Breast epithelium (tissue), 4 donors: Measurements from ENCODE around the gene SCAI. TPM values are rescaled to one million over a fixed set of nuclear protein-coding genes. Genes with fewer than 3 reads are reported as not detected.

Experiments
- DNase-seq, 2 donors: peaks; one replicate each; pipeline ENCODE4 v3.0.0-alpha.2; 2019; ENCODE audit warnings: low spot score in 2 of 2
- H3K27ac ChIP-seq, 2 donors: fragments of 200-600 bp; sonication (generic) in 1 of 2; one replicate each; pipeline ENCODE4 v1.5.1; 2016 to 2019; ENCODE audit warnings: mild to moderate bottlenecking in 1 of 2
- H3K27me3 ChIP-seq, 2 donors: fragments of 200-600 bp; sonication (generic) in 1 of 2; one replicate each; pipeline versions ENCODE4 v1.5.1 to v1.6.0; 2017 to 2019; ENCODE audit warnings: control low read depth in 1 of 2, mild to moderate bottlenecking in 1 of 2
- H3K36me3 ChIP-seq: fragments of 200-600 bp; one replicate; pipeline ENCODE4 v1.5.1; 2019
- H3K4me1 ChIP-seq, 2 donors: fragments of 200-600 bp; sonication (generic); one replicate each; pipeline ENCODE4 v1.5.1; 2016 to 2019; ENCODE audit warnings: control low read depth in 1 of 2
- H3K4me3 ChIP-seq, 3 donors: fragments of 200-600 bp; sonication (generic); 1 replicate in 2 of 3; 2 replicates in 1 of 3; pipeline ENCODE4 v1.5.1; 2016 to 2019; ENCODE audit warnings: mild to moderate bottlenecking in 3 of 3, moderate library complexity in 2 of 3
- H3K9me3 ChIP-seq, 2 donors: fragments of 200-600 bp; sonication (generic) in 1 of 2; one replicate each; pipeline ENCODE4 v1.5.1; 2016 to 2019; ENCODE audit warnings: control low read depth in 1 of 2
- POLR2A ChIP-seq: fragments of 450-650 bp; IDR thresholded peaks from one replicate; pipeline ENCODE4 v1.6.1; 2016; ENCODE audit warnings: antibody characterized with exemption, mild to moderate bottlenecking, moderate library complexity
- POLR2AphosphoS5 ChIP-seq, 3 donors: sonication (generic); formaldehyde crosslinking; IDR thresholded peaks; one replicate each; pipeline ENCODE4 v1.6.1; 2017; ENCODE audit warnings: antibody characterized with exemption in 3 of 3
- intact Hi-C: fragments of 100-400 bp; cut with DNase I; formaldehyde crosslinking; loops from one replicate; pipeline ENCODE4 v1.15.1; 2023; ENCODE audit warnings: low total_unique reads
- total RNA-seq, 3 donors: library from RNA; depleted of rRNA; stranded (reverse); fragments of >200 nt; gene quantifications; one replicate each; pipeline ENCODE4 v1.1.0, GENCODE V29; 2016
- TF ChIP-seq, protein P1 (sequence below), 3 donors: fragments of 450-650 bp; IDR thresholded peaks; one replicate each; pipeline ENCODE4 v1.5.1; 2016 to 2017; ENCODE audit warnings: antibody characterized with exemption in 3 of 3, mild to moderate bottlenecking in 3 of 3, moderate library complexity in 3 of 3

SCAI gene
- total RNA-seq, 3 donors from 2014 or later, result 9.3 to 12.9 (median 11.5) TPM

DNA sequence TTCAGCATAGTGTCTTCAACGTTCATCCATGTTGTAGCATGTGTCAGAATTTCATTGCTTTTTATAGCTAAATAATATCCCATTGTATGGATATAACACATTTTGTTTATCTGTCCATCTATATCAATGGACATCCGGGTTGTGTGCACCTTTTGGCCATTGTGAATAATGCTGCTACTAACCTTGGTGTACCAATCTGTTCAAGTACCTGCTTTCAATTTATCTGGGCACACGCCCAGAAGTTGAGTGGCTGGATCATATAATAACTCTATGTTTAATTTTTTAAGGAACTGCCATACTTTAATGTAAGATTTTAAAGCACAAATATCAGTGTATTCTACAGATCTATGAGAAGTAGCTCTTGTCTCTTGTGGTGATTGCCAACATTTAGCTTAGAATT is 43.5 kb downstream of the SCAI start:
- H3K27me3 ChIP-seq, result no peaks in the 10 kb centered on the region
- no peak for DNase-seq
- H3K4me1 ChIP-seq, result no peaks in the 10 kb centered on the region
- H3K4me3 ChIP-seq, result no peak overlapping the region
- no peaks in the 10 kb centered on the region for H3K36me3 ChIP-seq
- intact Hi-C loops, result no loop called here
- H3K9me3 ChIP-seq, result no peaks in the 10 kb centered on the region
- no peak overlapping the region for H3K27ac ChIP-seq
- TF ChIP-seq, protein P1, sequence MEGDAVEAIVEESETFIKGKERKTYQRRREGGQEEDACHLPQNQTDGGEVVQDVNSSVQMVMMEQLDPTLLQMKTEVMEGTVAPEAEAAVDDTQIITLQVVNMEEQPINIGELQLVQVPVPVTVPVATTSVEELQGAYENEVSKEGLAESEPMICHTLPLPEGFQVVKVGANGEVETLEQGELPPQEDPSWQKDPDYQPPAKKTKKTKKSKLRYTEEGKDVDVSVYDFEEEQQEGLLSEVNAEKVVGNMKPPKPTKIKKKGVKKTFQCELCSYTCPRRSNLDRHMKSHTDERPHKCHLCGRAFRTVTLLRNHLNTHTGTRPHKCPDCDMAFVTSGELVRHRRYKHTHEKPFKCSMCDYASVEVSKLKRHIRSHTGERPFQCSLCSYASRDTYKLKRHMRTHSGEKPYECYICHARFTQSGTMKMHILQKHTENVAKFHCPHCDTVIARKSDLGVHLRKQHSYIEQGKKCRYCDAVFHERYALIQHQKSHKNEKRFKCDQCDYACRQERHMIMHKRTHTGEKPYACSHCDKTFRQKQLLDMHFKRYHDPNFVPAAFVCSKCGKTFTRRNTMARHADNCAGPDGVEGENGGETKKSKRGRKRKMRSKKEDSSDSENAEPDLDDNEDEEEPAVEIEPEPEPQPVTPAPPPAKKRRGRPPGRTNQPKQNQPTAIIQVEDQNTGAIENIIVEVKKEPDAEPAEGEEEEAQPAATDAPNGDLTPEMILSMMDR (IDR thresholded peaks at IDR 0.05), result no peak
- TF ChIP-seq POLR2A (no peak), POLR2AphosphoS5 (IDR thresholded peaks at IDR 0.05) (no peak)

DNA sequence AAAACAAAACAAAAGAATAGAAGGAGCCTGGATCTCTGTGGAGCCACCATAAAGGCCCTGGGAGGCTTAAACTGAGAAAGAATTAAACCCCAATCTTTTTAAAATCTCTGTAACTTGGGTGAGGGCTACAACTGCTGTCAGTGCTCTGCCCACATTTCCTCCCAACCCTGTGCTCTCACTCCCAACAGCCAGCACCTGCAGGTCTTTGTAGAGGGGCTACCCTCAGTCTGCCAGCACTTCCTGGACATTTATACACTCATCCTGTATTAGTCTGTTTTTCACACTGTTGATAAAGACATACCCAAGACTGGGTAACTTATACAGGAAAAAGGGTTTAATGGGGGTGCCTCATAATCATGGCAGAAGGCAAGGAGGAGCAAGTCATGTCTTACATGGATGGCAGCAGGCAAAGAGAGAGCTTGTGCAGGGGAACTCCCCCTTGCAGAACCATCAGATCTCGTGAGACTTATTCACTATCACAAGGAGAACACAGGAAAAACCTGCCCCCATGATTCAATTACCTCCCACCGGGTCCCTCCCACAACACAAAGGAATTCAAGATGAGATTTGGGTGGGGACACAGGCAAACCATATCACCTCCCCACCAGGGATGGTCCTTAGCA is 47.4 kb downstream of the SCAI start:
- no peak for DNase-seq
- Histone ChIP-seq H3K27ac (no peak overlapping the region), H3K27me3 (no peaks in the 10 kb centered on the region)

DNA sequence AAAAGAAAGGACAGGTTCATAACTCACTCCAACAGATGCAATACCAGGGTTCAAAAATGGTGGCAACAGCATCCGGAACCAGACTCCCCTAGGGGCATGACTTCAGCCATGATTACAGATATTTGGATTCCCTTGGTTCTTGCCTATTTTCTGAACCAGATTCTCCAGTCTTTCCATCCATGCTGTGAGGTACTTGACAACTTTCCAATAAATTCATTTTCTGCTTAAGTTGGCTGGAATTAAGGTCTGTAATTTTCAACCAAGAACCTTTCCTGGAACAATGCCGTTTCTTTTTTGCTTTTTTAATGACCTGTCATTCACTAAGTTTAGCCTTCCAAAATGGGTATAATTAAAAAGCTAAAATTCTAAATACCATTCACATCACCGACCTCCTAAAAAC is 52.2 kb downstream of the SCAI start:
- H3K4me3 ChIP-seq, result no peak overlapping the region
- TF ChIP-seq POLR2A, result no peak
- TF ChIP-seq, protein P1 (IDR thresholded peaks at IDR 0.05), result no peak
- intact Hi-C loops, result no loop called here
- no peaks in the 10 kb centered on the region for H3K4me1 ChIP-seq
- no peaks in the 10 kb centered on the region for H3K27me3 ChIP-seq
- no peaks in the 10 kb centered on the region for H3K36me3 ChIP-seq
- H3K27ac ChIP-seq, result no peak overlapping the region
- H3K9me3 ChIP-seq, result no peaks in the 10 kb centered on the region
- no peak for DNase-seq

More for the DNA sequence above, 47.4 kb downstream of the SCAI start:
- Histone ChIP-seq H3K36me3 (no peaks in the 10 kb centered on the region), H3K9me3 (no peaks in the 10 kb centered on the region), H3K4me3 (no peak overlapping the region), H3K4me1 (no peaks in the 10 kb centered on the region)
- TF ChIP-seq POLR2A (no peak), POLR2AphosphoS5 (IDR thresholded peaks at IDR 0.05) (no peak)
- TF ChIP-seq, protein P1 (IDR thresholded peaks at IDR 0.05), result no peak
- intact Hi-C loops, result no loop called here

DNA sequence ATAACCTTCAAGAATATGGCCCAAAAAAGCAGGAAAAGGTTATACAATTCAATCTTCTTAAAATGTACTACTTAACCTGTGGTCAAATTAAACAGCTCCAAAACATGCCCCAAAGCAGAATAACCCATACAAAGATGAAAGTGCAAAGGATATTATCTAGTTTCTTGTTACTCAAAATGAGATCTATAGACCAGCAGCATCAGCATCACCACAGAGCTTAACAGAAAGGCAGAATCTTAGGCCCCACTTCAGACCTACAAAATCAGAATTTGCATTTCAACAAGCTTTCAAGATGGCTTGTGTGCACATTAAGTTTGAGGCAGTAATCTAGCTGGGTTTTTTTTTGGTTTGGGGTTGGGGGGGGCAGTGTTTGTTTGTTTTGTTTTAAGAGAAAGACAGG is 54.0 kb downstream of the SCAI start:
- intact Hi-C loops, result no loop called here
- TF ChIP-seq, protein P1 (IDR thresholded peaks at IDR 0.05), result no peak
- TF ChIP-seq POLR2A (no peak), POLR2AphosphoS5 (IDR thresholded peaks at IDR 0.05) (no peak)
- Histone ChIP-seq H3K9me3 (no peaks in the 10 kb centered on the region), H3K4me1 (no peaks in the 10 kb centered on the region), H3K36me3 (no peaks in the 10 kb centered on the region), H3K4me3 (no peak overlapping the region), H3K27me3 (no peaks in the 10 kb centered on the region), H3K27ac (no peak overlapping the region)
- DNase-seq, result no peak

DNA sequence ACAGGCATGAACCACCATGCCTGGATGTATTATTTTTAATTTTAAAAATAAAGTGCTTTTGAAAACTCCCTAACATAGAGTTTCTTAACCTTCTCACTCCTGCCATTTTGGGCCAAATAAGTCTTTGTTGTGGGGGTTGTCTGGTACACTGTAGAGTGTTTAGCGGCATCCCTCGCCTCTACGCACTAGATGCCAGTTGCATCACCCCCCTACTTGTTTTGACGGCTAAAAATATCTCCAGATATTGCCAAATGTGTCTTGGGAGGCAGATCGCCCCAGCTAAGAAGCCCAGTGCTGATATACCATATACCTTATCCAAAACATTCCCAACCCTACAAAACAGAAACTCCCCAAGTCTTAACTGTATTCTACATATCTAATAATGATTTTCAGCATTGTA is 54.6 kb downstream of the SCAI start:
- intact Hi-C loops, result no loop called here
- no peaks in the 10 kb centered on the region for H3K27me3 ChIP-seq
- no peak overlapping the region for H3K4me3 ChIP-seq

More for the DNA sequence above, 54.6 kb downstream of the SCAI start:
- Histone ChIP-seq H3K27ac (no peak overlapping the region), H3K4me1 (no peaks in the 10 kb centered on the region), H3K36me3 (no peaks in the 10 kb centered on the region), H3K9me3 (no peaks in the 10 kb centered on the region)
- DNase-seq, result no peak
- TF ChIP-seq, protein P1 (IDR thresholded peaks at IDR 0.05), result no peak
- no peak for TF ChIP-seq POLR2A
- TF ChIP-seq POLR2AphosphoS5 (IDR thresholded peaks at IDR 0.05), result no peak
